ENCODE measurements around the gene C11orf24.

- TF ChIP-seq, protein P1, sequence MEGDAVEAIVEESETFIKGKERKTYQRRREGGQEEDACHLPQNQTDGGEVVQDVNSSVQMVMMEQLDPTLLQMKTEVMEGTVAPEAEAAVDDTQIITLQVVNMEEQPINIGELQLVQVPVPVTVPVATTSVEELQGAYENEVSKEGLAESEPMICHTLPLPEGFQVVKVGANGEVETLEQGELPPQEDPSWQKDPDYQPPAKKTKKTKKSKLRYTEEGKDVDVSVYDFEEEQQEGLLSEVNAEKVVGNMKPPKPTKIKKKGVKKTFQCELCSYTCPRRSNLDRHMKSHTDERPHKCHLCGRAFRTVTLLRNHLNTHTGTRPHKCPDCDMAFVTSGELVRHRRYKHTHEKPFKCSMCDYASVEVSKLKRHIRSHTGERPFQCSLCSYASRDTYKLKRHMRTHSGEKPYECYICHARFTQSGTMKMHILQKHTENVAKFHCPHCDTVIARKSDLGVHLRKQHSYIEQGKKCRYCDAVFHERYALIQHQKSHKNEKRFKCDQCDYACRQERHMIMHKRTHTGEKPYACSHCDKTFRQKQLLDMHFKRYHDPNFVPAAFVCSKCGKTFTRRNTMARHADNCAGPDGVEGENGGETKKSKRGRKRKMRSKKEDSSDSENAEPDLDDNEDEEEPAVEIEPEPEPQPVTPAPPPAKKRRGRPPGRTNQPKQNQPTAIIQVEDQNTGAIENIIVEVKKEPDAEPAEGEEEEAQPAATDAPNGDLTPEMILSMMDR (IDR thresholded peaks at IDR 0.05; ENCODE audit: low read length), result no peak
- TF ChIP-seq EZH2 (optimal IDR thresholded peaks at IDR 0.05; ENCODE audit: low read depth, low read length) (no peak), EZH2phosphoT487 (IDR thresholded peaks at IDR 0.05; ENCODE audit: low read length) (no peak)
Observed at GRCh38 chr11:68311160-68312116, 39.7 kb upstream of the C11orf24 start.
